Stimulated activated CD8-positive, alpha-beta memory T cell treated with anti-CD3 and anti-CD28 coated beads, Interleukin-15, amount 100 ng/mL, for 1 hour (primary cell): ENCODE results near the gene CARMIL3.
"Not testable (repeated sequence)": the region's sequence is repeated elsewhere in the genome, so short reads cannot be mapped to it uniquely, and the experiment has no call there.

Experiments used
- DNase-seq: peaks from one replicate; pipeline ENCODE4 v3.0.0-alpha.2; 2020; ENCODE audit warnings: low read depth

CARMIL3 gene

DNA sequence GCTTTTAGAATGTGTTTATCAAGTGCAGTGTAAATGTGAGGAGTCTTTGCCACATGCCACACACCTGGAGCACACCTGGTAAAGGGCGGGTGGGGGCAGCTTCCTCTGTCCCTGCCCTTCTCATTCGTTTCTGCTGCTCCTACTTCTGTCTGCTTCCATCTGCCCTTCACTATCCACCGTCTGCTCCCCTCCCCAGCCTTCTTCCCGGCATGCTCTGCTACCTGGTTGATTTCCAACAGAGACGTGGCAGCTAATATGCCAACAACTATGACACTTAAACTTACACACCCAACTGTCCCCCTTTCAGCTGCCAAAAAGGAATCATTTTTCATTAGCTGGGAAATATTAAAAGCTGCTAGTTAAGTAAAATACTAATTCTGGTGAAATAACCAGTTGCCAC is 9.1 kb upstream of the CARMIL3 start:
- DNase-seq: no peak

DNA sequence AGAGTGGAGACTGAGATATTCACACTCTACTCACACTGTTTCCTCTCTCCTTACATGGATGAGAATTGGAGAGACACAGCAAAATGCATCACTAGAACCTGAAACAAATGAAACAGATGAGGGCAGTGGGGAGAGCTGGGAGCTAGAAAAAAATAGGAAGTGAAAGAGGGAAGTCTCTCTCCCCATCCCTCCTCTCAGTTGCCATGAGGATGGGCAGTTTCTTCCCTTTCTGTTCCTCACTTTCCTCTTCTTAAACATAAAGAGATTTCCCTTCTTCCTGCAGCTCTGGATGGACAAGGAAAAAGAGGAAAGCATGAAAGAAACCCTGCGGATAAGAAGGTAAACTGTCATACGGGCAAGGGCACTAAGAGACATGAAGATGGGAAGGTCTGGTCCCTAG is 2.8 kb upstream of the CARMIL3 start:
- DNase-seq: not testable (repeated sequence)

DNA sequence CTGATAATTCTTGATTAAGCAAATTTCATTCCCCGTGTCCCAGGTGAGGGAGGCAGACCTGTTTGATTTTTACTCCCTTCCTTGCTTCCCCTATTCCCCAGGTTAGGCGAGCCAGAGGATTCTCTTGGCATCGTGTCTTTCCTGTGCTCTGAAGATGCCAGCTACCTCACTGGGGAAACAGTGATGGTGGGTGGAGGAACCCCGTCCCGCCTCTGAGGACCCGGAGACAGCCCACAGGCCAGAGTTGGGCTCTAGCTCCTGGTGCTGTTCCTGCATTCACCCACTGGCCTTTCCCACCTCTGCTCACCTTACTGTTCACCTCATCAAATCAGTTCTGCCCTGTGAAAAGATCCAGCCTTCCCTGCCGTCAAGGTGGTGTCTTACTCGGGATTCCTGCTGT is 1.1 kb upstream of the CARMIL3 start:
- DNase-seq: not testable (repeated sequence)

DNA sequence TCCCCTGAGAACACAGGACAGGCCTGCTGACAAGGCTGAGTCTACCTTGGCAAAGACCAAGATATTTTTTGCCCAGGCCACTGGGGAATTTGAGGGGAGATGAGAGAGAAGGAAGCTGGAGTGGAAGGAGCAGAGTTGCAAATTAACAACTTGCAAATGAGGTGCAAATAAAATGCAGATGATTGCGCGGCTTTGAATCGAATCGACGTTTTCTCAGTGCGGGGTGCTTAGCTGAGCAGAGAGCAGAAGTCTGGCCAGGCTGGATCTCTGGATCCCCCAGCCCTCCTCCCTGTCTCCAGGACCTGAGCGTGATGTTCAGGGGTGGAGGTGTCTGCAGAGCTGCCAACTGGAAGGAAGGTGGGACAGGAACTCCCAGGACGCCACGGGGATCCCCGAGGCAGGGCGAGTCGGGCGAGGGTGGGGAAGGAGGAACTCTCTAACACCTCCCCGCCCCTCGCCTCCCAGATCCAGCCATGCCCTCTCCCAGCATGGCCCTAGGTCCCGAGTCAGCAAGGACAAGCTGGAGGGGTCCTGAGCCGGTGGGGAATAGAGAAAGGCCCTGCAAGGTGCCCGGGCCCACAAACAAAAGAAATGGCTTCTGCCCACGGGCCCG is 527 bp upstream of the CARMIL3 start:
- DNase-seq: no peak

DNA sequence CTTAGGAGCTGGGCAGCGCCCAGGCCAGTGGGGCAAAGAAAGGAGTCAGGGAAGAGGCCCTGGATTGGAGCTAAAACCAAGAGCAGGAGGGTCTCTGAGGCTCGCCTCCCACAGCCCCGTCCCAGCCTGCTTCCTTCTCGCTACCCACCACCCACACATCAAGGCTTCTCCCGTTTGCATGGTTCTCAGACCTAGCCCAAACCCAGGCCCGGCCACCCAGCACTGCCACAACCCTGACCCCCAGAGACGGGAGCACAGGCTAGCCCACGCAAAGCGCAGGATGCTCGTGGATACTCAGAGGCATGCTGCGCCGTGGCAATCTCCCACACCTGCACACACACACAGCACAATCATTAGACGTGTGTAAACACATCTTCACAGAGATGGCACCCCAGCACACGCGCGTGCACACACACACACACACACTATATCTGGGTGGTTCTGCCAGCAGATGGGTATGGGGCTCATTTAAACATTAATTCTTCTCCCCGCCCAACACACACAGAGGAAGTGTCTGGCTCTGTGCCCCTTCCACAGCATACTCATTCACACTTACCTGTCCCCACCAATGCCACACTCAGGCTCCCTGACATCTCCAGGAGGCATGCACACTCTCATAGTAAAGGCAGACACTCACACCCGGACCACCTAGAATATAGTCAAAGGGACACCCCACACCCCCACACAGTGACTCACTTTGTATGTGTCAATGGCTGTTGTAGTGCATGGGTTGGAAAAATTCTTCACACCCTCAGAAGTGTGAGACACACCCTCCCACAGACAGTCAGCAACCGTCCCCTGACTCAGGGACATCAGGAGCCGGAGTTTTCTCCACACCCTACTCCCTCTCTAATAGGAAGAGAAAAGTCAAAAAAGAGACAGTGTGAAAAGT is 1.1 kb downstream of the CARMIL3 start:
- DNase-seq: no peak

DNA sequence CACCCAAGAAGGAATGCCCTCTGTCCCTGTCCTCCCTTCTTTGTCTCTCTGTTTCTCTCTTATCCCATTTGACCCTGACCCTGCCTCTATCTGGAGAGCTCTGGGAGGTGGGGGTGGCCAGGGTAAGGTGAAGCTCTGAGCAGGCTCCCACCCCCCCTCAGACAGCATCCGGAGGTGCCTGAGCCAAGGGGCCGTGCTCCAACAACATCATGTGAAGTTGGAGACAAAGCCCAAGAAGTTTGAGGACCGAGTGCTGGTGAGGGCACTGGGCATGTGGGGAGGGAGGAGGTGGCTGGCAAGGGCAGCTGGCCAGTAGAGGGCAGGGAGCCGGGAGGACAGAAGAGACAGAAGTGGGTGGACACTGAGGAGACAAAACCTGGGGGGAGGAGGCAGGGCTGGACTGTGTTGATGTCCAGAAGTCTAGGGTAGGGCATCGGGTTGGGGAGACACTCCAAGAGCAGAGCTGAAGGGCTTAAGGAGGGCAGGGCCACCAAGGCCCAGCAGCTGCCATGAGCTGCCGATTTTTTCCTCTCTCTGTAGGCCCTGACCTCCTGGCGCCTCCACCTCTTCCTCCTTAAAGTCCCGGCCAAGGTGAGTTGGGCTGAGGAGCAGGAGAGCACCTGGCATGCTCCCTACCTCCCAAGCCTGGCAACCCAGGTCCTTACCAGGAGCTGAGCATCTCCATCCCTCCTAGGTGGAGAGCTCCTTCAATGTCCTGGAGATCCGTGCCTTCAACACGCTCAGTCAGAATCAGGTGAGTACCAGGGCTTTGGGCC is 1.9 kb downstream of the CARMIL3 start:
- DNase-seq: no peak

DNA sequence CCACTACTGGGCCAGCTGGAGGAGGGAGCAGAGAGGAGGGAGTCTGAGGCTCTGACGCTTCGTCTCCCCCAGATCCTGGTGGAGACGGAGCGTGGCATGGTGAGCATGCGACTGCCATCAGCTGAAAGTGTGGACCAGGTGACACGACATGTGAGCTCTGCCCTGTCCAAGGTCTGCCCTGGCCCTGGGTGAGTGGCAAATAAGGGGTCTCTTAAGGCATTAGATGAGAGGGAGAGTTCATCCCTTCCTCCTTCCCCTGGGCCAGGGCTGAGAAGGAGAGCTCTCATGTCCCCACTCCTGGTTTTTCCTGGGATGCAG is 2.5 kb downstream of the CARMIL3 start:
- DNase-seq: no peak

DNA sequence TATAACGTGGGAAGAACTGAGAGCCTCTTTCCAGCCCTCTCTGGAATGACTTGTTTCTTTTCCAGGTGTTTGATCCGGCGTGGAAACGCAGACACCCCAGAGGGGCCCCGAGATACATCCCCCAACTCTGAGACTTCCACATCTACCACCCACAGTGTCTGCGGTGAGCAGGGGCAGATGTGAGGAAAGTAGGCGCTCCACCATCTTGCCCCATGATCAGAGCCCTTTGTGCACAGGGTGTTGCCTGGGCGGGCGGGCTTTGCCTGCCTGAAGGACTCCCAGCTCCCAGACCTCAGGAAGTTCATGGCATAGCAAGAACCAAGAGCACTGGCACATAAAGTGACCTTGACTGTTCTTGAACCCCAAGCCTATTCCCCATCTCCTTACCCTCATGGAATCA is 2.8 kb downstream of the CARMIL3 start:
- DNase-seq: no peak

DNA sequence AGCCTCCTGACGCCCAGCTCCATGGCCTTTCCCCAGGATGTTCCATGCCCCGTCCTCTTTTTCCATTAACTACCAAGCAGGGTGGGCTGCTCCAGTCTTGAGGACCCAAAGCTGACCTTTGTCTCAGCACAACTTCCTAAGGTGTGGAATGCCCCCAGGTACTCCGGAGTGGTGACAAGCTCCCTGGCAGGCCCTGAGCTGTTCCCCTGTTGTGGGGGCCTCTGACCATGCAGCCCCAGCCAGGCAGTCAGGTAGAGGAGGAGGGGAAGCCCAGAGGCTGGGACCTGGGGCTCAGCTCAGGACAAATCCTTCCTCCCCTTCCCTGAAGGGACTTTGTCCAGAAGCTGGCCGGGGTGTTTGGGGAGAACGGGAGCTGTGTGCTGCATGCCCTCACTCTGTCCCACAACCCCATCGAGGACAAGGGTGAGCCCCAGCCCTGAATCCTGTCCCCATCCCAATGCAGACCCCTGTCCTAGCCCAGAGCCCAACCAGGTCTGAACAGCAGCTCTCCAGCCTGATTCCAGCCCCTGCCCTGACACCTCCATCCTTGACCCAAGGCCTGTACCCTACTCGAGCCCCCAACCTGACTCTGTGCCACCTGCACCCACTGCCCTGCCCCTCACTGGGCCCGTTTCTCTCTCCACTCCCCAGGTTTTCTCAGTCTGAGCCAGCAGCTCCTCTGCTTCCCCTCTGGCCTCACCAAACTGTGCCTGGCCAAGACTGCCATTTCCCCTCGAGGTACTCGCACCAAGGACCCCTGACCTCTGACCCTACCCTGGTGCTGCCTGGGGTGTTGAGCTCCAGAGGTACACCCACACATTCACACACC is 4.4 kb downstream of the CARMIL3 start:
- no peak for DNase-seq

DNA sequence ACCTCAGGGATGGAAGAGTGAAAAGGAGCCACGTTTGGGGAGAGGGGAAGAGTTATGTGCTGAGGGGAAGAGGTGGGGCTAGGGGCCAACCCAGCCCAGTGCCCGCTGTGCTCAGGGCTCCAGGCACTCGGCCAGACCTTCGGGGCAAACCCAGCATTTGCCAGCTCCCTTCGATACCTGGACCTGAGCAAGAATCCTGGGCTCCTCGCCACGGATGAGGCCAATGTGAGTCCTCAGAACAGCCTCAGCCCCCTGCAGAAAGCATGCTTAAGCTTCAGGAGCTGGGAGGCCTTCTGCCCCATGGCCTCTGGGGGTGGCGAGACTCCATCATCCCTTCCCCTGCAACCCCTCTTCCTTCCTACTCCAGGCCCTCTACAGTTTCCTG is 5.0 kb downstream of the CARMIL3 start:
- DNase-seq: no peak

DNA sequence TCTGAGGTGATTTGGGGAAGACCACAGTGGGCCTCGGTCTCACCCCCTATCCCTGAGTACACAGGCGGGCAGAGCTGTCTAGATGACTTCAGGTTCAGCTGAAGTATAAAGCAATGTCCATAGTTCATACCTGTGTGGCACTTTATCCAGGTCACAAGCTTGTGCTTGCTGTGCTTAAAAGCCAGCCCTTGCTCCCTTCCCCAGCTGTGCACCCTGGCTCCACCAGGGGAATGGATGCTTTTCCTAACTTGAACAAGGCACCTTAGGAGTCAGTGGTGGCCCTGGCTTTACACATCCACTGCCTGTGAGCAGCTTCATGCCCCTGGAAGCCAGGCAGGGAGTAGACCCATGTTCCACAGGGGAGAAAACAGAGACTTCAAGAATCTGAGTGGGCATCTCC is 5.5 kb downstream of the CARMIL3 start:
- no peak for DNase-seq

DNA sequence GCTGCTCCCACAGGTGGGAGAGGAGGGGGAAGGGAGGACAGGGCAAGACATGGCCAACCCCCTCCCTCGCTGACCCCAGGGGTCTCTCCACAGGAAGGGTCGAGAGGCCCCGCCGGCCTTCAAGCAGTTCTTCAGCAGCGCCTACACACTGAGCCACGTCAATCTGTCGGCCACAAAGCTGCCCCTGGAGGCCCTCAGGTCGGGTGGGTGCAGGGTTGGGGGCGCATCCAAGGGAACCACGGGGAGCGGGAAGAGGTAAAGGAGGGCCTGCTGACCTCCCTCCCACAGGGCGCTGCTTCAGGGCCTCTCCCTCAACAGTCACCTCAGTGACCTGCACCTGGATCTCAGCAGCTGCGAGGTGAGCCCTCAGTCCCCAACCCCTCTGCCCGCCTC is 6.1 kb downstream of the CARMIL3 start:
- no peak for DNase-seq

DNA sequence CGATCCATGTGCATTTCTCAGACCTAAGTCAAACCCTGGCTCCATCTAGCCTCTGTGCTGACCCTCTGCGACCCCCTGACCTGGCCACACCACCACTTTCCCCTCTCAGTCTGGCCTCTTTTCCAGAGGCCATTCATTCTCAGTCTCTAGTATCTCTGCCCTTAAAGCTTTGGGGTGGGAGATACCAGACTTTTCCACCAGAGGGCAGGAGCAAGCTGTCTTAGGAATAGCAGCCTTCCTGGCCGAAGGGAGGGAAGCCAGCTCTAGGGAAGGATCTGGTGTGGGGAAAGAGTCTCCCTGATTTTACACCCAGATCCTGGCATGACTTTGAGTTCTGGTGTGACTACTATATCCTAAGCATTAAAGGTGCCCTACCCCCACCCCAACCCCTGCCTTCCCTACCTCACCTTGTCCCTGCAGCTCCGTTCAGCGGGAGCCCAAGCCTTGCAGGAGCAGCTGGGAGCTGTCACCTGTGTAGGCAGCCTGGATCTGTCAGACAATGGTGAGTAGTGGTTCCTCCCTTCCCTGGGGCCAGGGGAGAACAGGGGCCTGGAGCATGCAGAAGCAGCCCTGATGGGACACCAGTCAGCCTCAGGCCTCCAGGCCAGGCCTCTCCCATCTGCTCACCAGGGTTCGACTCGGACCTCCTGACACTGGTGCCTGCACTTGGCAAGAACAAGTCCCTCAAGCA is 6.6 kb downstream of the CARMIL3 start:
- DNase-seq: no peak

DNA sequence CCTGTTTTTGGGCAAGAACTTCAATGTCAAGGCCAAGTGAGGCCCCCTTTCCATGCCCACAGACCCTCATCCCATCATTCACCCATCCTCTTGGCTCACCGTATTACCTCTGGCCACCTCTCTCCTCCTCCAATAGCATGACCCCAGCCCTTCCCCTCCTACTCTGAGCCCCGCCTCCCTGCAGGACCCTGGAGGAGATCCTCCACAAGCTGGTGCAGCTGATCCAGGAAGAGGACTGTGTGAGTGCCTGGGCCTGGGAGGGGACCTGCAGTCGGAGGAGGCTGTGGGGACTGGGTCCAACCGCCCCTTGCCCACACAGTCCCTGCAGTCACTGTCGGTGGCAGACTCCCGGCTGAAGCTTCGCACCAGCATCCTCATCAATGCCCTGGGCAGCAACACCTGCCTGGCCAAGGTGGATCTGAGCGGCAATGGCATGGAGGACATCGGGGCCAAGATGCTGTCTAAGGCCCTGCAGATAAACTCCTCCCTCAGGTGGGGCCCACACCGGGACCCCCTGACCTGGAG is 7.2 kb downstream of the CARMIL3 start:
- DNase-seq: no peak

DNA sequence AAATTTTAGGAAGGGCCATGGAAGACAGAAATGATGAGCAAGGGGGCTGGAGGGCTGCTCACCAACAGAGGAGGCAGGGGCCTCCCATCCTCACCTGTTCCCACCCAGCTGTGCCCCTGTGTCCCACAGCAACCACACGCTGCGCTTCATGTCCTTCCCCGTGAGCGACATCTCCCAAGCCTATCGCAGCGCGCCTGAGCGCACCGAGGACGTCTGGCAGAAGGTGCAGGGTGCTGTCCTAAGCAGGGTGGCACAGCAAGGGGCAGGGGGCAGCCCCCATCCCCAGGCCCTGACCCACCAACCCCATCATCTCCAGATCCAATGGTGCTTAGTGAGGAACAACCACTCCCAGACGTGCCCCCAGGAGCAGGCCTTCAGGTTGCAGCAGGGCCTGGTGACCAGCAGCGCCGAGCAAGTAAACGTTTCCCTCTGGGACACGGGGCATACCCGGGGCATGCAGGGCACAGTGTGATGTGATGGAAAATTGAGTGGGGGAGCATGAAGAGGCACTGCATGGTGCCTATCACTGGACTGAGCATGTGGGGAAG is 8.1 kb downstream of the CARMIL3 start:
- DNase-seq: no peak

DNA sequence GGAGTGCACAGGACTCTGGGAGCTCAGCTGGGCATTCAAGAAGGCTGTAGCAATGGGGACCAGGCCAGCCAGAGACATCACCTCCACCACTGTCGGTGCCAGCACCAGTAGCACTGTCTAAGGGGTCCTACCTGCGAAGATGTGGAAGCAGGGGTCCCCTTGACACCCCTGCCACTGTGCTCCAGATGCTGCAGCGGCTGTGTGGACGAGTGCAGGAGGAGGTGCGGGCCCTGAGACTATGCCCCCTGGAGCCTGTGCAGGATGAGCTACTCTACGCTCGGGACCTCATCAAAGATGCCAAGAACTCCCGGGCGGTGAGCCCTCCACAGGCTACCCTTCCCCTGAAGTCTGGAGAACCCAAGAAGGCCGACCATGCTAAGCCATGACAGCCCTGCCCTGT is 8.6 kb downstream of the CARMIL3 start:
- no peak for DNase-seq

DNA sequence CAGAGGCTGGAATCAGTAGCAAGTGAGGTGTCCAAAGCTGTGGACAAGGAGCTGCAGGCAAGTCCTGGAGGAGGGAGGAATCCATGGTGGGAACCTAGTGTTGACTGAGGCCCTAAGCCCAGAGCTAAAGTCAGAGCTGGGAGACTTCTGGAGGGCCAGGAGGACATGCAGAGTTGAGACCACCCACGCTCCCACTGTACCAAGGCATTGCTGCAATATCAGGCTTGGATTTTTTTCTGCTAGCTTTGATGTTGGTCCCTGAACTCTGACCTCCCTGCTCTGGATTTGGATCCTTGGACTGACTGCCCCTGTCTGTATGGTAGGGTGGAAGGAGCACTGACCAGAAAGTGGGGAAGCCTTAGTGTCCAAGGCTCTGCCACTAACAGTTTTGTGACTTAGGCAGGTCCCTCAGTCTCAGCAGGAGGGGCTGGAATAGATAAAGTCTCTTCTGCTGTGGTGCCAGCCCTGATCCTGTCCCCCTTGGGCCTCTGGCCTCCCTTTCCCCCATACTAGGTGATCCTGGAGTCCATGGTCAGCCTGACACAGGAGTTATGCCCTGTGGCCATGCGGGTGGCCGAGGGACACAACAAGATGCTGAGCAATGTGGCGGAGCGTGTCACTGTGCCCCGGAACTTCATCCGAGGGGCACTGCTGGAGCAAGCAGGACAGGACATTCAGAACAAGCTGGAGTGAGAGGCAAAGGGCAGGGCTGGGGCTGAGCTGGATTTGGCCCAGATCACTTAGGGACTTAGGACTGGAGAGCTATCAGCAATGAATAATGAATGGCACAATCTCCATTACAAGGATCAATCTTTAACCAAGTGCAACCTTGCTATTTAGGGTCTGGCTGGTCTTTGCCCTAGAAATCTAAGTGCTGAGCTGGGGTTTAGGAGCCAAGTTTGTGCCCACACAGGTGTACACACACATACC is 9.4 kb downstream of the CARMIL3 start:
- DNase-seq: no peak

DNA sequence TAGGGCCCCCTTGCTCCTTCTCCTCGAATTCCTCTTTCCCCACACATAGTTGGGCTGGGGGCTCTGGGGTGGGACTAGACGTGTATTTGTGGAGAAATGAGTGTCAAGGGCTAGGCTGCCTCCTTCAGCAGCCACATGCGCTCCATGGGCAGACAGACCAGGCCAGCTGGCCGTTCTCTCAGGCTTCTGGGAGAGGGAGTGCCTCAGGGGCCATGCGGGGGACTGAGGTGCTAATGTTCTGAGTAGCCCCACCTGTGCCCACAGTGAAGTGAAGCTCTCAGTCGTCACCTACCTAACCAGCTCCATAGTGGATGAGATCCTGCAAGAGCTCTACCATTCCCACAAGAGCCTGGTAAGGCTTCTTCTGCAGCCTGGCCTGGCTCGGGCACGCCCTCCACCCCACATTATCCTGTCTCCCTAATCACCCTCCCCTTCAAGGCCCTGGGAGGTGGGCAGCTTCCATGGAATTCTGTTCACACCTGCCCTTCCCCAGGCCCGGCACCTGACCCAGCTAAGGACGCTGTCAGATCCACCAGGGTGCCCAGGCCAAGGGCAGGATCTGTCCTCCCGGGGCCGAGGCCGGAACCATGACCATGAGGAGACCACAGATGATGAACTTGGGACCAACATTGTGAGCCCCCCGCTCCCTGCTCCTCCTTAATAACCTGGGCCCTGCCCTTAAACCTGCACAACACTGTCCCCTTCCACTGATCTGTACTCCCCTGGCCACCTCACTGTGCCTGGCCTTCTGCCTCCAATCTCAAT is 10.6 kb downstream of the CARMIL3 start:
- no peak for DNase-seq

DNA sequence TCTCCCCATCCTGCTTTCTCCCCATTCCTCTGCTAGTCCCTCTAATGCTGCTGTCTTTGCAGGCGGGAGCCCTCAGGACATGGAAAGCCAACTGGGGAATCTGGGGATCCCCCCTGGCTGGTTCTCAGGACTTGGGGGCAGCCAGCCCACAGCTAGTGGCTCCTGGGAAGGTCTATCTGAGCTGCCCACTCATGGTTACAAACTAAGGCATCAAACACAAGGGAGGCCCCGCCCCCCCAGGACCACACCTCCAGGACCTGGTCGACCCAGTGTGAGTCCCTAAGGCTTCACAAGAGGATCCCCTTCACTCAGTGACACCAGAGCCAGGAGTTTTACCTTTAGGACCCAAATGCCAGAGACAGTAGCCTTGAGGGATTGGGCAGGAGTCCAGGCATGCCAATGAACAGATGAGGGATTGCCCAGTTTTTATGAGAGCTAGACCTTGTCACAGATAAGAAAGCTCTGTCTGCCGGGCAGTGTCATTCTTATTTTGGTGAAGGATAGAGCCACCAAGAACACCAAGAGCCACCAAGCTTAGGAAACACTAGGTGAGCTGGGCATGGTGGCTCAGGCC is 11.5 kb downstream of the CARMIL3 start:
- no peak for DNase-seq
